GM18873 (cell line): Measurements from ENCODE around the gene CHMP1B.
"Not testable (repeated sequence)": the region's sequence is repeated elsewhere in the genome, so short reads cannot be mapped to it uniquely, and the experiment has no call there.

Experiments
- ATAC-seq: cut with Tn5 transposase; IDR thresholded peaks from one replicate; pipeline ENCODE4 v1.9.1; 2021; ENCODE audit warnings: mild to moderate bottlenecking, moderate library complexity, moderate number of reproducible peaks; ENCODE audit not compliant: unreplicated experiment, low FRiP score

Gene CHMP1B

DNA sequence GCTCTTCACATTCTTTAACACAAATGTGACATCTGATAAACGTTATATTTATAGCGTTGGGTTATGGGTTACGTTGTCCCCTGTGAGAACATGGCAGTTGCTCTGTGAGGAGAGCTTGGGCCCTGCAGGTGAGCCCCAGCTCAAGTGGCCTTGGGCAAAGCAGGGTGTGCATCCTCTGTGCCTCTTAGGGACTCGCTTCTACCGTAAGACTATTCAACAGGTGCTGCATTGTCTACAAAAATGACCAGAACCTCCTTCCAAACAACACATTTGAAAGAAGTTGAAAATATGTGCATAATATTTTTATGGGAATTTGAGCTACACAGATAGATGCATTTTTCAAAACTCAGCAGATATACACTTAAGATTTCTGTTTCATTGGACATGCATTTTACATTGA is 16.4 kb upstream of the CHMP1B start:
- no peak for ATAC-seq

DNA sequence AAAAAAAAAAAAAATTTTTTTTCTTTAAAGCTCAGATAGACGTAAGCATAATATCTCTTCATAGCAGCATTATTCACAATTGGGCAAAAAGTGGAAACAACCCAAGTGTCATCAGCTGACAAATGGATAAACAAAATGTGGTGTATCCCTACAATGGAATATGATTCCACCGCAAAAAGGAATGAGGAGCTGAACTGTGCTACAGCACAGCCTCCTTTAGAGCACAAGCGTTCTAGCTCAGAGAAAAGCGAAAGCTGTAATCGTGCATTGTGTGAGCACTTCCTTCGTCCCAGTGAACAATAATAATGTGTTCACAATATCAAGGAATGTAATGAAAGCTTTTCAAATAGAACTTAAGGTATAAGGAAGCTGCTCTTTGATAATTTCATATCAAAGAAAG is 11.7 kb upstream of the CHMP1B start:
- no peak for ATAC-seq

DNA sequence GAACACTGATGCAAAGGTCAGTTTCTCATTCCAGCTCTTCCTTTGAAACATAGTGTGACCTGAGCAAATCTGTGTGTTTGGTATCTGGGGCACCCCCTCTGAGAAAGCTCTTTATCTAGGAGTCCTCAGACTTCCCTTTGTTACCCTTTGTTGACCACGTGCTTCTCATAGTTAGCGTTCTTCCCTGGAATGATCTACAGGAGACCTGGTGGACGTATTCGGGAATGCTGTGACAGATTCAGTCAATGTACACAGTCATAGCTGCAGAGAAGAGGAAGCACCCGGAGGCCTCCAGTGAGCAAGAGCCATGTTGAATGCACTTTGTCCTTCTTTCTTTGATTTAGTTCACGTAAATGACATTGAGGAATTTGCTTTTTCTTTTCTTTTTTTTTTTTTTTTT is 10.7 kb upstream of the CHMP1B start:
- no peak for ATAC-seq

DNA sequence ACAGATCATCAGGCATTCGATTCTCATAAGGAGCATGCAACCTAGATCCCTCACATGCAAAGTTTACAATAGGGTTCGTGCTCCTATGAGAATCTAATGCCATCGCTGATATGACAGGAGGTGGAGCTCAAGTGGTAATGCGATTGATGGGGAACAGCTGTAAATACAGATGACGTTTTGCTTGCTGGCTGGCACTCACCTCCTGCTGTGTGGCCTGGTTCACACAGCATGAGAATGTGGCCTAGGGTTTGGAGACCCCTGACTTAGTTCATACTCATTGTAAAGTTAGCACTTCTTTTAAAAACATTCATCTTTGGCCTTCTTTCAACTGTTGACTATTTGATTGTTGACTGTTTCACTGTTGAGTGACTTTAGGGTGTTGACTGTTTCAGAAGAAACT is 8.7 kb upstream of the CHMP1B start:
- ATAC-seq: no peak

DNA sequence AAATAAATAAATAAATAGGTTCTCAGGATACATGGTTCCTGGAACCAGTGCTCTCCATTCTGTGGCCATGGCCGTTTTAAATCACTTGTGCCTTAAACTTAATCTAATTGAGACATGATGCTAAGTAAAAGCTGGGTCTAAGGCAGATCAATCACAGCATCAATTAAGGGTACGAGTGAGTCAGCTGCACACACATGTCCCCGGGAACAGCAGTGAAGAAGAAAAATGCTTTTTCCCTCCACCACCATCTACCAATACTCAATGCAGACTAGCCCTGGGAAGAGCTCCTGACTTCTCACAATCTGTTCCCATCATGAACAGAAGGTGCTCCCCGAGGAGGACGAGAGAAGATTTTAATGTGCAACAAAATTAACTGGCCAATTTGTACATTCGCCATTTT is 6.8 kb upstream of the CHMP1B start:
- ATAC-seq: no peak

DNA sequence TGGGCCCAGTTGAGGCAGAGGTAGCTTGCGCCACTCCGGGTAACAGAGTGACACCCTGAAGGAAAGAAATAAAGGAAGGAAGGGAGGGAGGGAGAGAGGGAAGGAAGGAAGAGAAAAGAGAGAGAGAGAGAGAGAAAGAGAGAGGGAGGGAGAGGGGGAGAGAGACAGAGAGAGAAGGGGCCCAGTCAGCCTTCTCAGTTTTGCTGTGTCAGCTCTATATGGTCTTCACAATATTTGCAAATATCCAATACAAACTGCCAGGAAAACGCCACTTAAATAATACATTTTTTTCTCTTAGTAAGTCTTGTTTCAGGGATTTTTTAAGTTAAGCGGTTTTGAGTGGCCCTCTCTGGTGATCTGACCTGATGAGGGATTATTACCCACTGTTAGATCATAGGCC is 5.6 kb upstream of the CHMP1B start:
- no peak for ATAC-seq

DNA sequence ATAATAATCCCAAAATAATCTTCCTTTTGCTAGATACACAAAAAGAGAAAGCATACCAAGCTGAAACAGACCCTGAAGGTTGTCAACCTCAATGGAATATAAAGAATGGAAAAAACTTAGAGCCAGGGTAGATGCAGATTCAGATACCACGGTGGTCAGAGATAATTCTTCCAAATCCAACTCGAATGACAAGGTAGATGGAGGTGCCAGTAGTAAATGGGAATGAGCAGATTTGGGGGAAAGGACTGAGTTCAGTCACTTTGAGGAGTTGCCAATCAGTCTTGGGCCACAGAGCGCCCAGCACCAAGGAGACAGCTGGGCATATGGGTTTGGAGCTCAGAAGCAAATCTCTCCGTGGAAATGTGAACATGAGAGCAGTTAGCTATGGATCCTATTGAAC is 3.4 kb upstream of the CHMP1B start:
- no peak for ATAC-seq

DNA sequence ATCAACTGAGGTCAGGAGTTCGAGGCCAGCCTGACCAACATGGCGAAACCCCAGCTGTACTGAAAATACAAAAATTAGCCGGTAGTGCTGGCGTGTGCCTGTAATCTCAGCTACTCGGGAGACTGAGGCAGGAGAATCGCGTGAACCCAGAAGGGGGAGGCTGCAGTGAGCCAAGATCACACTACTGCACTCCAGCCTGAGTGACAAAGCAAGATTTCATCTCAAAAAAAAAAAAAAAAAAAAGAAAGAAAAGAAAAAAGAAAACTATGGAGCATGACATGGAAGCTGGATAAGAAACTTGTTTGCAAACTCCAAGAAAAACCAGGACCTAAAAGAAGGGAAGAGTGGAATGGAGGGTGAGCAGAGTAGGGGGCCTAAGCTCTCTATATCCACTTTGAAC is 1.9 kb upstream of the CHMP1B start:
- no peak for ATAC-seq

DNA sequence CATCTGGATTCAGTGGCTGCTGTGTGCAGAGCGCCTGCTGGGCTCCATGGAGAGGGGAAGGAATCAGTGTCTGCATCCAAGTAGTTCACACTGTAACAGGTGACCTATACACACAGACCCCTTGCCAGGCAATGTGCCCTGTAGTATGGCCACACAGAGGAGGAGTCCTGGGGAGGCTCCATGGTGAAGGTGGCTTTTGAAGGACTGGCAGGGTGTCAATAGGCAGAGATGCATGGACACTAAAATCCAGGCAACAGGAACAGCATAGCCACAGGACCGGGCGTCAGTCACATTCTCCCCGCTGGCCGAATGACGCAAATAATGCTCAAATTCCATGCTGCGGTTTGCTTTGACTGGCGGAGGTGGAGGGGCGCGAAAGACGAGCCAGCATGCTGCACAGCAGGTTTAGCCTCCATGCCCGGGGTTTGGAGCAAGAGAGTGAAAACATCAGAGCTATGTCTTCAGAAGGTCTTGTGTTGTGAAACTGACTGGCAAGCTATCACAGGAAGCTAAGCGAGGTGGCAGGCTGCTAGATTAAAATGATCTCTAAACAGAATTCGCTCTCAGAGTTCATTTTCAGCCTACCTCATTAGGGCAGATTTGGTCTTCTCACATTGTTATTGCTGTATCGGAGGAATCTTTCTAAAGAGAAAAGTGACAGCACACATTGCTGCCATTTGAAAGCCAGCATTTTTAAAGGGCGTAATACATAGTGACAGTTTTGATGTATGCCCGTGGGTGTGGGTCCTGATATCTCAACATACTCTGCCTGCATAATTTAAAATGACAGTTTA is 1.2 kb upstream of the CHMP1B start:
- ATAC-seq: no peak

DNA sequence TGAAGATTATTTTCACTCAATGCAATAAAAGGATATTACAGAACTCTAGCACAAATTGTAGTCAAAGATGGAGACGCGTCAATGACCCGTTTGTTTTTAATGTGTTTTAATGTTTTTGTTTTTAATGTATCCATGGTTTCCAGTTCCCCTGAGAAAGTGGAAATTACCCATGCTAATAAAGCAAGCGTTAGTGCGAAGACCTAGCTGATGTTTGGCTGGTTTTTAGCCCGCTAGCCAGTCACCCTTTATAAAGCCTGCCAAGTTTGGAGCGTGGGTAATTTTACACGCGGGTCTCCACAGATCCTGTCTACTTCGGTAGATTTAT is 430 bp upstream of the CHMP1B start:
- ATAC-seq: no peak

DNA sequence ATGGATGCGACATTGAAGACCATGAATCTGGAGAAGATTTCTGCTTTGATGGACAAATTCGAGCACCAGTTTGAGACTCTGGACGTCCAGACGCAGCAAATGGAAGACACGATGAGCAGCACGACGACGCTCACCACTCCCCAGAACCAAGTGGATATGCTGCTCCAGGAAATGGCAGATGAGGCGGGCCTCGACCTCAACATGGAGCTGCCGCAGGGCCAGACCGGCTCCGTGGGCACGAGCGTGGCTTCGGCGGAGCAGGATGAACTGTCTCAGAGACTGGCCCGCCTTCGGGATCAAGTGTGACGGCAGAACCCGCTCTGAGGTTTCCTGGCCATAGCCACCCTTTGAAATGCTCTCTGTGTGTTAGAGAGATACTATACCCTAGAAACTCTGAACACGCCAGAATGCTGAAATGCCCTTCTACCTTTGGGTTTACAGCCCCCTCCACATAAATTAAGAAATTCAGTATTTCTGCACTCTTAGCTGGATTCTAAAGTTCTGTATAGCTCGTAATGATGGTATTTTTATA is 659 bp downstream of the CHMP1B start:
- ATAC-seq: no peak

DNA sequence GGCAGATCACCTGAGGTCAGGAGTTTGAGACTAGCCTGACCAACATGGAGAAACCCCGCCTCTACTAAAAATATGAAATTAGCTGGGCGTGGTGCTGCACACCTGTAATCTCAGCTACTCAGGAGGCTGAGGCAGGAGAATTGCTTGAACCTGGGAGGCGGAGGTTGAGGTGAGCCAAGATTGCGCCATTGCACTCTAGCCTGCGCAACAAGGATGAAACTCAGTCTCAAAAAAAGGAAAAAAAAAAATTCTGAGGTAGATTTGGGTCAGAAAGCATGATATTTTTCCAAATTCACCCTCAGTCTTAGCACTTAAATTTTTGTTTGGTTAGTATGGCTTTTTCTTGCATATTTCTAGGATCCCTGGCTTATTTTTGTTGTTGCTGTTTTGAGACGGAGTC is 3.3 kb downstream of the CHMP1B start:
- ATAC-seq: not testable (repeated sequence)

DNA sequence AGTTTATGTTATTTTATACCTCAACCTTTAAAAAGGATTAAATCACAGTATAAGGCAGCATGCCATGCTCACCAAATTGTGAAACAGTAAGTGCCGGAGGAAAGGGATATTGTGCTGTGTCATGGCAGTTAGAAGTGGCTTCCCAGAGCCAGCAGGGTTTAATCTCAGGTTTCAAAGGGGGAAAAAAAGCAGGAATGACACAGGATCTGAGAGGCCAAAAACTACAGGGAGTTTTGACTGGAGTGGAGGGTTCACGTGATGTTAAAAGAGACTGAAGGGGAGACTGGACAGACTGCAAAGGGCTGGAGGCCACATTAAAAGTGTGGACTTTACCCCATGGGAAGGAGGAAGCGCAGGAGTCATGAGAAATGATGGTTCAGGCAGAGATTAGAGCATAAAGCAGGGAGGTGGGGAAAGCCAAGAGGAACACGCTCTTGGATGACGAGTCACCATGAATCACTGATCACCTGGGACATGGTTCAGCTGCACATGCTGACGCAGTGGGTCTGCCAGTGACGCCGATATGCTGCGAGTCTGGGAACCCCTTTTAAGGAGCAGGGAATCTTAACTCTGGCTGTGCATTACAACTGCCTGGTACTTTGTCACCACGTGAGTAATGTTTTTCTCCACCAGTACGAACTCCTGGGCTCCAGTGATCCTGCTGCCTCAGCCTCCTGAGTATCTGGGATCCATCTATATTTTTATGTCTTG is 6.1 kb downstream of the CHMP1B start:
- no peak for ATAC-seq

DNA sequence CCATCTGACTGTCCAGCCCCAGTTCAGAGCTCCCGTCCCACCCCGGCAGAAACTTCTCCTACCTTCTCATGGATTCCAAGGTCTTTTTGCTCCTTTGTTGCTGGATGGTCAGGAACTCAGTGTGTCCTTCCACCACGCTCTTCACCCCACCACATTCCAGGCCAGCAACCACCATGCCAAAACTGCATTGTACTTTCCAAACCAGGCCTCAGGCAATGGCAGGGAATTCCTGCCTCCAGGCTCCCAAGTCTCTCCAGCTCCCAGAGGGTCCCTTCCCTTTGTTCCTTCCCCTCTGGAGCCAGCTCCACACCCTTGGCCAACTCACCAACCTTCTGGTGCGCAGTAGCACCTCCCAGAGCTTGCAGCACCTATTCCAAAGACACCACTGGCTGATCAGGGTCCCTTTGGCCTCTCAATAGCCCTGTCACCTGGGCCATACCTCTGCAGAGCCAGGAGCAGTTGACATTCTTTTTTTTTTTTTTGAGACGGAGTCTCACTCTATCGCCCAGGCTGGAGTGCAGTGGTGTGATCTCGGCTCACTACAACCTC is 8.1 kb downstream of the CHMP1B start:
- no peak for ATAC-seq

DNA sequence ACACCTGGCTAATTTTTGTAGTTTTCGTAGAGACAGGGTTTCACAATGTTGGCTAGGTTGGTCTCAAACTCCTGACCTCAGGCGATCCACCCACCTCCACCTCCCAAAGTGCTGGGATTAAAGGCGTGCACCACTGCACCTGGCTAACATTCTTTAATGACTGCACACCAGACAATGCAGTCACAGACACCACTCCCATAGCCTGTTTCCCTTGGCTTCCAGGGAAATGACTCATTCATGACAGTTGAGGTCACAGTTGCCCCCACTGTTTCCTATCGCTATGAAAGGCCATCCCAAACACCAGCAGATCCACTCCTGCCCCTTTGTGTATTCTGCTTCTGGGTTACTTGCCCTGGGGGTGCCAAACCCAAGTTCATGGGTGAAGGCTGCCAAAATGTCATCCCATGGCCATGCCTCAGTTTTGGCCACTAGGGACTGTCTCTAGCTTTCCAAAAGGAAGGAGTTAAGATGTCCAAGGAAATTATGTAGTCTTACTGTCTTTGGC is 8.7 kb downstream of the CHMP1B start:
- no peak for ATAC-seq

DNA sequence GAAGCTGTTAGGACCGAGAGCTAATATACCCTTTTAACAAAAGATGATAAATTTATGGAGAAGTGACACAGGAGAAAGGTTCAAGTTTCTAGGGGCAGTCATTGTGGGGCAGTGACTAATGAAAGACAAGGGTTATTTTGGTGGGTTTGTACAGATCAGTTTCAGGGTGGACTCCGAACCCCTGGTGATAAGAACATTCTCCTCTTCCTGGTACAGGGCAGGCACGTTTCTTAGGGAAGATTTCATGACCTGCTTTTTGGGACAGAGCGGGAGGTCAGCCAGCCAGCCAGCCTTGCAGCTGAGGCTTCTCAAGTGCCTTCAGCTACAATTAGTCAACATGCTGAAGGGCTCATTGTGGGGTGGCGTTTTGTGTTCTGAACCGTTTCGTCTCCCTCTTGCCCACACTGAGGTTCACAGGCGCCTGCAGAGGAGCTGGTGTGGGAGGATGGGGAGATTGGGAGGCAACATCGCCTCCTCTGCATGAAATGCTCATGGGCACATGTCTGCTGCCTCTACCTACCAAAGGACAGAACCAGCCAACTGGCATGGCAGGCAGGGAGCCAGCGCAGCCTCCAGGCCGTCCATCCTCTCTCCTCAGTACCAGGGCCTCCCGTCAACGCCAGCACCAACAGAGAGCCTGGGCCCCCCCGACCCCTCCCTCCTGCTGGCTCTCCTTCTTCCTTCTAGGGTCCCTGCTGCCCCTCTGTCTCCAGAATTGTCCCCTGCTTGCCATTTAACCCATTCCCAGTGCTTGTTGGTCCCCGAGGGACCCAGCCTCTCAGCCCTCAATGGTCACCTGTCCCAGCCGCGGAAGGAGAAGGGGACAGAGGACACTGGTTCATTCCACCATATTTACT is 9.6 kb downstream of the CHMP1B start:
- no peak for ATAC-seq

DNA sequence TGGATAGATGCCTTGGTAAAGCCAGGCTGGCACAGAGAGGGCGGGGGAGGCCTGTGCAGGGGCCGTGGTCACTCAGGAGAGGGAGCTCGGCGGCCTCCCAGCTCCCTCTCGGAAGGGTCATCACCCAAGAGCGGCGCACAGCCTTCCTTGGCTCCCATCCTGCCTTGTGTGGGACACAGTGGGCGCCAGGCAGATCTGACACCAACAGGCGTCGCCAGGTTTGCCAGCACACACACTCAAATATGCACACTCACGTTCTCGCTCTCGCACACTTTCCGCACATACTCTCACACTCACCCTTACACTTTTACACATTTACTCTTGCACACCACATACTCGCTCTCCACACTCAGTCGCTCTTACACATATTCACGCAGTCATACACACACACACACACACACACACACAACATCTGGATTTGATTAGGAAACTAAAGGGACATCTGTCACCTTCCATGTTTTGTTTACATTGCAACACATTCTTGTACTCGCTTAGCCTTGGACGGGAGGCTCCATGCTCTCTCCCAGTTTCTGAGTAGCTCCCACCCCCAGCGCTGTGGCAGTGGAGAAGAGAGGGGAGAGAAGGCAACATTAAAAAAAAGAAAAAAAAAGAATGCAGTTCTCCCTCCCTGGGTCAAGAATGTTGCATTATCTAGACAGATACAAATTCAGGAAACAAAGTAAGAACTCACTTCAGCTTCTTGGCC is 10.5 kb downstream of the CHMP1B start:
- no peak for ATAC-seq

DNA sequence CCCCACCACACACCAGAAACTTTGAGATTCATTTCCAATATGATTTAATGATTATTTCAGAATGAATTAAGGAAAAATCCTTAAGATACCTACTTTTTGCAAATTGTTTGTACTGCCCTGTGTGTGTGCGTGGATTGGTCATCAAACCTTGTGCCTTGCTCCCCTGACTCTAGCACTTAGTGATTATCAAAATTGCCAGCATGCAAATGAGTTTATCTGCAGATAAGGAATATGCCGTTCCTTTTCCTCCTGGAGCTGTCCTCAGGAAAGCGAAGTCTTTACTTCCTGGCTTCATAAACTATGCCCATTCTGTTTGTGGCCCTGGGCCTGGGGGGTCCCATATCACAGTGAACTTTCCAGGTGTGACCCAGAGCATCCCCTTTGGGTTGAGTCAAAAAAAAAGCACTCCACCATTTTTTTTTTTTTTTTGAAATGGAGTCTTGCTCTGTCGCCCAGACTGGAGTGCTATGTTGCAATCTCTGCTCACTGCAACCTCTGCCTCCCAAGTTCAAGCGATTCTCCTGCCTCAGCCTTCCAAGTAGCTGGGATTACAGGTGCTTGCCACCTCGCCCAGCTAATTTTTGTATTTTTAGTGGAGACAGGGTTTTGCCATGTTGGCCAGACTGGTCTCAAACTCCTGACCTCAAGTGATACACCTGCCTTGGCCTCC is 11.4 kb downstream of the CHMP1B start:
- no peak for ATAC-seq

DNA sequence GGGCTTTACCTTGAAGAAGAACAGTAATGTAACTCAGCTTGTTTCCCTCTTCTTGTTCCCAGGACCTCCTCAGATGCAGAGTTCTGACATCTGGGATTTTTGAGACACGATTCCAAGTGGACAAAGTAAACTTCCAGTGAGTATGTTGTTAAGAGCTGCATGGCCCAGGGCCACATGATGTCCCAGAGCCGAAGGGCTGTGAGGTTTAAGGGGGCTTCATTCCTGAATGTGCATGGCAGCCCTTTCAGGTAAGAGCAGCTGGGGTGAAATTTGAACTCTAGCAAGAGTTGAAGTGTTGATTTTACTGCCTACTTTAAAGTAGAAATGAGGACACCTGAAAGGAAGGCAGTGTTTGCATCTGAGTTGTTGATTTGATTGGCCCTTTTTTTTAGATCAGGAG is 13.3 kb downstream of the CHMP1B start:
- ATAC-seq: no peak

DNA sequence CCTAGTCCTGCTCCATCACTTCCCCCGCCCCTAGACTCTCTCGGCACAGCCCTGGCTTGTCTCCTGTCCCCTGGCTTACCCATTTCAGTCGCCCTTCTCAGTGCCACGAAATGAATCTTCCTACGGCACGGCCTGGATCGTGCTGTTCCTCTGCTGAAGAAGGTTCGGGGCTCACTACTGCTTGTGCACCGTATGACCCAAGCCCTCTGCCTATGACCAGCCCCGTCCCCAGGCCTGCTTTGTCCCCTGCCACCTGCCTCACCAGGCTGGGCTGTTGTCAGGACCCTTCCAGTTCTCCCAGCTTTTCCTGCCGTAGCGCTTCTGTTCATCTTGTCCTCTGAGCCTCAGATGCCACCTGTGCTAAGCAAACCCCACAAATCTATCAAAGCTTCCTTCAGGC is 13.9 kb downstream of the CHMP1B start:
- no peak for ATAC-seq
